Caco-2 (cell line): ENCODE data around the gene TBX4. TPM values are rescaled to one million over a fixed set of nuclear protein-coding genes. Genes with fewer than 3 reads are reported as not detected.

Experiments used
- BruUV-seq: library from RNA; stranded (reverse); fragments of 400-500 nt; replicated peaks from 2 replicates; lab custom pipeline; 2021; lab: Mats Ljungman, UMichigan
- CTCF ChIA-PET: fragments of 300-600 bp; sonication (Branson Sonifier 250); formaldehyde crosslinking; loops from one replicate; lab custom pipeline; 2022; ENCODE audit warnings: antibody characterized with exemption; lab: Charles Lee
- POLR2A ChIA-PET: fragments of 300-600 bp; sonication (Branson Sonifier 250); formaldehyde crosslinking; loops from one replicate; lab custom pipeline; 2022; ENCODE audit warnings: antibody characterized with exemption; lab: Charles Lee
- DNase-seq, 2 experiments: peaks; one replicate each; pipeline versions ENCODE4 v3.0.0 to v3.0.0-alpha.2; 2020 to 2022
- H3K27me3 ChIP-seq: replicated peaks from 2 replicates; pipeline ENCODE4 v1.6.0; 2011; ENCODE audit warnings: low read length; ENCODE audit not compliant: control insufficient read depth, insufficient read depth
- H3K36me3 ChIP-seq: 2 replicates; pipeline ENCODE4 v1.5.1; 2011; ENCODE audit warnings: low read length; ENCODE audit not compliant: control insufficient read depth, insufficient read depth
- H3K4me1 ChIP-seq: fragments of 250-450 bp; sonication (Bioruptor Pico); 2 replicates; pipeline ENCODE4 v1.5.1; 2020; ENCODE audit warnings: mild to moderate bottlenecking
- H3K4me3 ChIP-seq: 2 replicates; pipeline ENCODE4 v1.5.1; 2011; ENCODE audit warnings: low read depth, mild to moderate bottlenecking, control low read depth, low read length
- H3K9me3 ChIP-seq: fragments of 250-450 bp; sonication (Bioruptor Pico); 2 replicates; pipeline ENCODE4 v1.5.1; 2020; ENCODE audit warnings: mild to moderate bottlenecking, moderate library complexity
- H3K27ac Mint-ChIP-seq: one replicate; pipeline ENCODE4 v1.8.0; 2022; ENCODE audit warnings: mixed read lengths; ENCODE audit not compliant: unreplicated experiment
- H3K27me3 Mint-ChIP-seq: one replicate; pipeline ENCODE4 v1.8.0; 2022; ENCODE audit warnings: mixed read lengths; ENCODE audit not compliant: insufficient read depth, unreplicated experiment
- H3K36me3 Mint-ChIP-seq: one replicate; pipeline ENCODE4 v1.8.0; 2022; ENCODE audit warnings: mild to moderate bottlenecking, mixed read lengths; ENCODE audit not compliant: insufficient read depth, unreplicated experiment
- H3K4me1 Mint-ChIP-seq: one replicate; pipeline ENCODE4 v1.8.0; 2022; ENCODE audit warnings: low read depth, mixed read lengths; ENCODE audit not compliant: unreplicated experiment
- H3K4me3 Mint-ChIP-seq: one replicate; pipeline ENCODE4 v1.8.0; 2022; ENCODE audit warnings: mild to moderate bottlenecking, moderate library complexity, mixed read lengths; ENCODE audit not compliant: unreplicated experiment
- H3K9me3 Mint-ChIP-seq: one replicate; pipeline ENCODE4 v1.8.0; 2022; ENCODE audit warnings: mixed read lengths; ENCODE audit not compliant: unreplicated experiment
- CTCF ChIP-seq, 2 experiments: fragments of 200-600 bp in 1 of 2; IDR thresholded peaks; 1 replicate in 1 of 2; 2 replicates in 1 of 2; pipeline versions ENCODE4 v1.5.1 to v1.8.0; 2011 to 2022; ENCODE audit warnings: antibody characterized with exemption in 1 of 2, control low read depth in 1 of 2, inconsistent platforms in 1 of 2, low read depth in 1 of 2, low read length in 1 of 2, mild to moderate bottlenecking in 1 of 2, moderate library complexity in 1 of 2; ENCODE audit not compliant: insufficient read depth in 1 of 2, severe bottlenecking in 1 of 2, unreplicated experiment in 1 of 2
- intact Hi-C: fragments of 100-400 bp; cut with micrococcal nuclease; formaldehyde crosslinking; loops from one replicate; pipeline ENCODE4 v1.10.0; 2022; ENCODE audit not compliant: unreplicated experiment
- total RNA-seq: library from RNA; stranded (reverse); gene quantifications from 2 replicates; pipeline ENCODE4 v1.2.3, GENCODE V29; 2022

The TBX4 gene
- total RNA-seq, 1 experiment from 2014 or later = 2.5 TPM

DNA sequence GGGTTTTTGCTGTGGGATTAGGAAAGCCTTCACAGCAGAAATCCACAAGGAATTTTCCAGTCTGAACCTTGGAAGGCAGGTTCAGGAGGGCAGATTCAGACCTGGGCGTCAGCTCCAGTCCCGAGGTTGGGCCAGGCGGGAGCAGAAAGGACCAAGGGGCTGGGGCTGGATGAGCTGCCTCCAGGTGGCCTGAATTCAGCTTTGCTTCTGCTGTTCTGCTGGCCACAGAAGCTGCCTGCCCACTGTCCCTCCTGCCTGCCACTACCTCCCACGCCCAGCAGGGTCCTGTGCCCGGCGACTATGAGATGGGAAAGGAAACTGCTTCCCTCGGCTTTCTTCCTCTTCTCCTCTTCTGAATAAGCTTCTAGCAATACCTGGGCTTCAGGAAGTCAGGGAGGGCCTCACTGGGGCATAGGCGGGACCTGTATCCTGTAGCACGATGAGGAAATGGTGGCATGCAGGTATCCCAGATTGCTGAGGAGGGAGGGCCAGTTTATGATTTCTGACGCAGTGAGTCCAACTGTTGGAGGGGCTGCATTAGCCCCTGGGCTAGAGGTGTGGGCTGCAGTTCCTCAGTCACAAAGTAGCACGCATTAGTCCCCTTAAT is 18.4 kb downstream of the TBX4 start:
- no peaks in the 10 kb centered on the region for H3K9me3 Mint-ChIP-seq
- Histone ChIP-seq H3K4me3 (no peak overlapping the region), H3K9me3 (no peaks in the 10 kb centered on the region), H3K27me3 (no peaks in the 10 kb centered on the region), H3K36me3 (no peaks in the 10 kb centered on the region), H3K4me1 (peaks cover 46% of the 10 kb centered on the region)
- POLR2A ChIA-PET = no interaction called here
- peak in 1 of 2 experiments; percentile 34 for DNase-seq
- TF ChIP-seq CTCF (IDR thresholded peaks at IDR 0.05; ENCODE audit: insufficient read depth in 1 of 2, low read depth in 1 of 2, low read length in 1 of 2, severe bottlenecking in 1 of 2, unreplicated experiment in 1 of 2) = peak in 1 of 2 experiments; percentile 16
- H3K4me3 Mint-ChIP-seq = no peak overlapping the region
- H3K27ac Mint-ChIP-seq = no peak overlapping the region
- no peaks in the 10 kb centered on the region for H3K27me3 Mint-ChIP-seq
- intact Hi-C loops = no loop called here
- CTCF ChIA-PET = interaction anchor here (1.2 kb wide), 1 partner anchor 20 kb away, joined by 4 read pairs; no protein-coding TSS in a partner anchor
- peaks cover 28% of the 10 kb centered on the region for H3K4me1 Mint-ChIP-seq
- no TSS peak for BruUV-seq
- H3K36me3 Mint-ChIP-seq = no peaks in the 10 kb centered on the region

- H3K4me1 ChIP-seq = peaks cover 29% of the 10 kb centered on the region
- intact Hi-C loops = no loop called here
- Mint-ChIP-seq H3K4me3 (no peak overlapping the region), H3K27ac (no peak overlapping the region), H3K36me3 (peaks cover 3% of the 10 kb centered on the region), H3K9me3 (no peaks in the 10 kb centered on the region), H3K4me1 (peaks cover 14% of the 10 kb centered on the region), H3K27me3 (no peaks in the 10 kb centered on the region)
- no peaks in the 10 kb centered on the region for H3K9me3 ChIP-seq
- peak in 1 of 2 experiments; percentile 9 for DNase-seq
- BruUV-seq = no TSS peak
- POLR2A ChIA-PET = interaction anchor here (1.0 kb wide), 1 partner anchor 12 kb away, joined by 4 read pairs; no protein-coding TSS in a partner anchor
- CTCF ChIA-PET = no interaction called here
- no peak for TF ChIP-seq CTCF (IDR thresholded peaks at IDR 0.05; ENCODE audit: insufficient read depth in 1 of 2, low read depth in 1 of 2, low read length in 1 of 2, severe bottlenecking in 1 of 2, unreplicated experiment in 1 of 2)
- H3K27me3 ChIP-seq = no peaks in the 10 kb centered on the region
- H3K4me3 ChIP-seq = no peak overlapping the region
- H3K36me3 ChIP-seq = no peaks in the 10 kb centered on the region; the same call in 1 of the 2 replicates
These were observed 22.2 kb downstream of the TBX4 start for GRCh38 chr17:61474235-61474927.

DNA sequence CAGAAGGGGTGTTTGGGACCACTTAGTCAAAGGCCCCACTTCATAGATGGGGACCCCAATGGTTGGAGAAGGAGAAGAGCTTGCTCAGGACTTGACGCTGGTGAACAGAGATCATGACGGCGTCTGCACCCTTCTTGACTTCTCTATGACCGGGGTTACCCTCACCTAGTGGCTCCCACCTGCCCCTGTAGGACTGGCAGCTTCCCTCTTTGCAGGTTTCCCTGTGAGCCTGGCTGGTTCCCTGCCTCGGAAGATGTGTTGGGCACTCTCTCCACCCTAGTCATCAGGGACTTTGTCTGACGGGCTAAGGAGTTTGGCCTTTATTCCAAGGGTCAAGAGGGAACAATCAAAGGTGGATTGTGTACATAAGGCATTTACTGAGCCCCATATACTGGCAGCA is 22.7 kb downstream of the TBX4 start:
- DNase-seq = peak in 1 of 2 experiments; percentile 15
- Mint-ChIP-seq H3K27me3 (no peaks in the 10 kb centered on the region), H3K4me3 (no peak overlapping the region), H3K4me1 (peaks cover 14% of the 10 kb centered on the region), H3K36me3 (peaks cover 5% of the 10 kb centered on the region), H3K27ac (no peak overlapping the region), H3K9me3 (no peaks in the 10 kb centered on the region)
- POLR2A ChIA-PET = interaction anchor here (1.0 kb wide), 1 partner anchor 12 kb away, joined by 4 read pairs; no protein-coding TSS in a partner anchor
- Histone ChIP-seq H3K36me3 (no peaks in the 10 kb centered on the region; the same call in 1 of the 2 replicates), H3K27me3 (no peaks in the 10 kb centered on the region), H3K9me3 (no peaks in the 10 kb centered on the region), H3K4me3 (no peak overlapping the region), H3K4me1 (peaks cover 29% of the 10 kb centered on the region)
- CTCF ChIA-PET = no interaction called here
- TF ChIP-seq CTCF (IDR thresholded peaks at IDR 0.05; ENCODE audit: insufficient read depth in 1 of 2, low read depth in 1 of 2, low read length in 1 of 2, severe bottlenecking in 1 of 2, unreplicated experiment in 1 of 2) = no peak
- intact Hi-C loops = no loop called here
- BruUV-seq = no TSS peak
